Activated T-helper 17 cell treated with anti-CD3 and anti-CD28 coated beads, Interleukin-2, amount 50 U/mL, for 72 hours (primary cell): ENCODE measurements around the gene ZFYVE28. TPM values are rescaled to one million over a fixed set of nuclear protein-coding genes. Genes with fewer than 3 reads are reported as not detected.

Experiments
- ATAC-seq: fragments of 150-1000 bp; cut with Tn5 transposase; replicated peaks from 2 replicates; pipeline ENCODE4 v1.10.0; 2021; ENCODE audit warnings: mild to moderate bottlenecking, moderate library complexity
- H3K27ac Mint-ChIP-seq: one replicate; pipeline ENCODE4 v1.8.0; 2022; ENCODE audit warnings: mixed read lengths
- H3K27me3 Mint-ChIP-seq: one replicate; pipeline ENCODE4 v1.8.0; 2022; ENCODE audit warnings: mixed read lengths
- H3K36me3 Mint-ChIP-seq: one replicate; pipeline ENCODE4 v1.8.0; 2022; ENCODE audit warnings: low read depth, mild to moderate bottlenecking, mixed read lengths
- H3K4me1 Mint-ChIP-seq: one replicate; pipeline ENCODE4 v1.8.0; 2022; ENCODE audit warnings: mixed read lengths
- H3K4me3 Mint-ChIP-seq: one replicate; pipeline ENCODE4 v1.8.0; 2022; ENCODE audit warnings: mild to moderate bottlenecking, mixed read lengths
- H3K9me3 Mint-ChIP-seq: one replicate; pipeline ENCODE4 v1.8.0; 2022; ENCODE audit warnings: mixed read lengths
- total RNA-seq, 2 donors: library from RNA; stranded (reverse); gene quantifications; one replicate each; pipeline ENCODE4 v1.2.3, GENCODE V29; 2022

The ZFYVE28 gene
- total RNA-seq, 2 donors from 2014 or later, result 36.3 to 42.7 TPM

DNA sequence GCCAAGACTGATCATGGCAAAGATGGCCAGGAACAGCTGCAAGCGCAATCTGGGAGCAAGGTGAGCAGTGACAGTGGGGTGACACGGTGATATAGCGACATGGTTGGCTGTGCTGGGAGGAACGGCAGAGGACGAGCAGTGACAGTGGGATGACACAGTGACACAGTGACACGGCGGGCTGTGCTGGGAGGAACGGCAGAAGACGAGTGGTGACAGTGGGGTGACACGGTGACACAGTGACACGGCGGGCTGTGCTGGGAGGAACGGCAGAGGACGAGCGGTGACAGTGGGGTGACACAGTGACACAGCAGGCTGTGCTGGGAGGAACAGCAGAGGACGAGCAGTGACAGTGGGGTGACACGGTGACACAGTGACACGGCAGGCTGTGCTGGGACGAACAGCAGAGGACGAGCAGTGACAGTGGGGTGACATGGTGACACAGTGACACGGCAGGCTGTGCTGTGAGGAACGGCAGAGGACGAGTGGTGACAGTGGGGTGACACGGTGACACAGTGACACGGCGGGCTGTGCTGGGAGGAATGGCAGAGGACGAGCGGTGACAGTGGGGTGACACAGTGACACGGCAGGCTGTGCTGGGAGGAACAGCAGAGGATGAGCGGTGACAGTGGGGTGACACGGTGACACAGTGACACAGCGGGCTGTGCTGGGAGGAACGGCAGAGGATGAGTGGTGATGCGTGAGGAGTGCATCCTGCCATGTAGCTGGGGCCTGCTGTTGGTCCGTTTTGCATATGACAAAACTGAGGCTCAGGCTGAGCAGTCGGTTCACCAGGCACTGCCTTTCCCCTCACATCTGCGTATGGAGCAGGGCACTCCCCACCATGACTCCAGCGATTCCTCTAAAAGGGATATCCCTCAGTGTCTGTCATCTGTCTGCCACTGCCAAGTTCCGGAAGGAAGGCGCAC, 120.6 kb downstream of the ZFYVE28 start:
- H3K36me3 Mint-ChIP-seq, result peaks cover 5% of the 10 kb centered on the region
- H3K27me3 Mint-ChIP-seq, result no peaks in the 10 kb centered on the region
- peaks cover 14% of the 10 kb centered on the region for H3K4me1 Mint-ChIP-seq
- no peaks in the 10 kb centered on the region for H3K9me3 Mint-ChIP-seq
- peak overlapping the region; percentile 59 for H3K27ac Mint-ChIP-seq
- H3K4me3 Mint-ChIP-seq, result no peak overlapping the region
- no peak for ATAC-seq

DNA sequence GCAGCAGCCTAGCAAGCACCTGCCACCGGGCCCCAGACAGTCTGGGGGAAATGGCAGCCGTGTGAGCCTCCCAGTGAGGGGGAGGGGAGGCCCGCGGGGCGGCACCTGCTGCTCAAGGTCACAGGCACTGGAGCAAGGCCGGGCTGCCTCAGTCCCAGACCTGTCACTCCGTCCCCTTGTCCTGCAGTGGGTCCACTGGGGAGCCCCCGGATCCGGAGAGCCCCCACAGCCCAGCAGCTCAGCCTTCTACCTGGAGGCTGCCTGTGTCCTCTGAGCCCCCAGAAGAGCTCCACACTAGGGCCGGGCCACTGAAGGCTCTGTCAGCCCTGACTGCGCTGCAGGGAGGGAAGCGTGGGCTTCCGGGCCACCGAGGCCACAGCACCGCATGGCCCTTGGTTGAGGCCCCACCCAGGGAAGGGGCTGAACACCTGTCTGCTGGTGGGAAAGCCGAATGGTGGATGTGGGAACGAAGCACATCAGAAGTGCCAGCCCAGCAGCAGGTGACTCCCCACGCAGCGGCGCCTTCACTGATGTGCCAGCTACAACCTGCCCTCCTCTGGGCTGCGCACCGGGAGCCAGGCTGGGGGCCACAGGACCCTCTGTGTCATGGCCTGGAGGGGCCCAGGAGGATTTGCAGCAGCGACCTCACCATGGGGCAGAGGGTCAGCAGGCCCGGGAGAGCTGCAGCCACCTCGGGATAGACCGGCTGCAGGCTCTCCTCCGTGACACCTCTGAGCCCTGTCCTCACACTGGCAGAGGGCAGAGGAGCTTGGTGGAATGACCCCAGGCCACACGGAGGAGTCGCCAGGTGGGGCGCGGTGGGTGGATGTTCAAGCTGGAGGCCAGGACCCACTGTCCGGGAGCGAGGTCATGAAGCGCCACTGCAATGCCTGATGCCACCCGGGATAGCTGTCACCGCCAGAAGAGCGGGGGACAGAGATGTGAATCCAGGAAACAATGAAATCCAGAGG, 121.5 kb downstream of the ZFYVE28 start:
- H3K4me1 Mint-ChIP-seq, result peaks cover 14% of the 10 kb centered on the region
- H3K4me3 Mint-ChIP-seq, result no peak overlapping the region
- H3K9me3 Mint-ChIP-seq, result no peaks in the 10 kb centered on the region
- ATAC-seq, result no peak
- peak overlapping the region; percentile 59 for H3K27ac Mint-ChIP-seq
- peaks cover 5% of the 10 kb centered on the region for H3K36me3 Mint-ChIP-seq
- H3K27me3 Mint-ChIP-seq, result no peaks in the 10 kb centered on the region

DNA sequence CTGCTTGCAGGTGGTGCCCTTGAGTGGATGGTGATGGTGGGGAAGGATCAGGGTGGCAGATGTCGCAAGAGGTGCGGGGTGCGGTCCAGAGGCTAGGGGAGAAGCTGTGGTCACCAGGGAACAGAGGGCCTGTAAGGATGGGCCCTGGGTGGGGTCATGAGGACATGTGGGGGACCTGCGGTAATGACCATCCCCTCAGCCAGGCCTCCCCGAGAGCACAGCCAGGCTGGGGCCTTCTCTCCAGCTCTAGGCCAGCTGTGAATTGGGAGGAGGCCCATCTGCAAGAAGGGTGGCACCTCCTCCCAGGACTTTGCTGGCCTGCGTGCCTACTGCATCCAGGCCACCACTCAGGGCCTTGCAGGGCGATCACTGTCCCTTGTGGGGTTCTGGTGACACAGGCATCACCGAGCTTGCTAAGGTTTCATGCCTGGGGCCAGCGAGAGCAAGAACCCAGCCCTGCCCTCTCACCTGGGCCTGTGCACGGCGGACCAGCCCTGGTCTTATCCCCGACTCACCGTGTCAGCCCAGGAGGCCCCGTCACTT, 122.5 kb downstream of the ZFYVE28 start:
- Mint-ChIP-seq H3K36me3 (peaks cover 5% of the 10 kb centered on the region), H3K9me3 (no peaks in the 10 kb centered on the region), H3K4me3 (no peak overlapping the region), H3K27me3 (no peaks in the 10 kb centered on the region), H3K4me1 (peaks cover 16% of the 10 kb centered on the region), H3K27ac (peak overlapping the region; percentile 44)
- no peak for ATAC-seq

DNA sequence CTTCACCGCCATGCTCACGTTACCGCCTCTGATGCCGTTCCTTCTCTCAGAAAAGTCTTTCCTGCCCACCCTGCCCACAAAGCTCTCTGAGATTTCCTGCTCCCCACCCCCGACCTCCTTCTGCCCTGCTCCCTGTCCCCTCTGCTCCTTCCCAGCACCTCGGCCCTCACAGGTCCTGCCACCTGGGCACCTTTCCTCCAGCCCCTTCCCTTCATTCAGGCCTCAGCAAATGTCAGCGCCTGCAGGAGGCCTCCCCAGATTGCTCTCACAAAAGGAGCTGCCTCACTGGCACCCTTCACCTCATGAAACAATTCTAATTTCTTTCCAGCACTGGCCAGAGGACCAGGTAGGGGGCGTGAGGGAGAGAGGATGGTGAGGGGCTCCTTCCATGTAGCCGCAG, 122.9 kb downstream of the ZFYVE28 start:
- ATAC-seq, result no peak
- peaks cover 19% of the 10 kb centered on the region for H3K4me1 Mint-ChIP-seq
- H3K36me3 Mint-ChIP-seq, result peaks cover 5% of the 10 kb centered on the region
- no peaks in the 10 kb centered on the region for H3K9me3 Mint-ChIP-seq
- no peaks in the 10 kb centered on the region for H3K27me3 Mint-ChIP-seq
- H3K4me3 Mint-ChIP-seq, result no peak overlapping the region
- peak overlapping the region; percentile 44 for H3K27ac Mint-ChIP-seq

DNA sequence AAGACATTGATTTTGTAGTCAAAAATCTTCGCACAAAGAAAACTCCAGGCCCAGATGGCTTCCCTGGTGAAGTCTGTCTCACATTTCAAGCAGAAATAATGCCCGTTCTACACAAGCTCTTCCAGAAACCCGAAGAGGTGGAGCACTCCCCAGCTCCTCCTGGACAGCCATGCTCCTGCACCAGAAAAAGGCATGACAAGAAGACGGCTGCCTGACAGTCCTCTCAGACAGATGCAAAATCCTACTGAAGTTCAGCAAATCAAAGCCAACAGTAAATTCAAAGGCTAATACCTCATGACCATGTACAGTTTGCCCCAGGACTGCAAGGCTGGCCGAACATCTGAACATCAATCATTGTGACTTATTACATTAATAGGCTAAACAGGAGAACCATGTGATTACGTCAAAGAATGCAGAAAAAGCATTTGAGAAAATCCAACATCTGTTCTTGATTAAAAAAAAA, 125.8 kb downstream of the ZFYVE28 start:
- H3K9me3 Mint-ChIP-seq, result no peaks in the 10 kb centered on the region
- H3K27me3 Mint-ChIP-seq, result no peaks in the 10 kb centered on the region
- H3K36me3 Mint-ChIP-seq, result no peaks in the 10 kb centered on the region
- no peak overlapping the region for H3K4me3 Mint-ChIP-seq
- H3K27ac Mint-ChIP-seq, result no peak overlapping the region
- peaks cover 14% of the 10 kb centered on the region for H3K4me1 Mint-ChIP-seq
- no peak for ATAC-seq

DNA sequence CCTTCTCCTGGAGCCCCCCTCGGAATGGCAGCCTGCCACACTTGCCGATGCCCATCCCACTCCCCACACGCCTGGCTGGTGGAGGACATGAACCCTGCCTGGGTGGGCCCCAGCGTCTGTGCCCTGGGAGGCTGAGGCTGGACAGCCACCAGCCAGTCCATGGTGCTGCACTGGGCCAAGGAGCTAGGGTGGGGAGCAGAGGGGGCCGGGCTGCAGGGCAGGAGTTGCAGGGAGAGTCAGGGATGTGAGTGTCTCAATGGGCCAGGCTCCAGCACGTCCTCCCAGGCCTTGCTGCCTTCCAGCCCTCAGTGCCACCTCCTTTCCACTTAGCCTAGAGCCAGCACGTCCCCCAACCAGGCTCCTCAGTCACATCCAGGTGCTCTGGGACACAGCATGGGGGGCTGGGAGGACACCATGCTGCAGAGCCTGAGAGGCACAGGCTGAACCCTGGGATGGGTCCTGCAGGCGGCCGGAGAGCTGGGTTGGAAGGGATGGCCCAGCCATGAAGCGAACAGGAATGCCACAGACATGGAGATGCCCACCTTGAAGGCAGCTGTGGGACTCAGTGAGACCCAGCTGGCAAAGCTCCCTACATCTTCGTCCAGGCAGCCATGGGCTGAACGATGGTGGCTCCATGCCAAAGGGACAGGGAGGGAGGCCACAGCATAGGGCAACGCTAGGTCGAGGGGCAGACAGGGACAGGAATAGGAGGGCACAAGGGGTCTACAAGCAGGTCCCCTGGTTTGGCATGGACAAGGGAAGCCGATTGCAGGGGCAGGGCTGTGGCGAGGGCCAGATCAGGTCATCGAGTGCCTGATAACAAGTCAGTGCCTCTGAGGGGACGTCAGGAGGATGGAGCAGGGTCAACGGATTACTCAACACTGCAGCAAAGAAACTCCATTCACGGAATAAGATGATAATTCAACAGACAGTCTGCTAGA, 126.5 kb downstream of the ZFYVE28 start:
- no peak for ATAC-seq
- Mint-ChIP-seq H3K9me3 (no peaks in the 10 kb centered on the region), H3K27ac (peak overlapping the region; percentile 84)

DNA sequence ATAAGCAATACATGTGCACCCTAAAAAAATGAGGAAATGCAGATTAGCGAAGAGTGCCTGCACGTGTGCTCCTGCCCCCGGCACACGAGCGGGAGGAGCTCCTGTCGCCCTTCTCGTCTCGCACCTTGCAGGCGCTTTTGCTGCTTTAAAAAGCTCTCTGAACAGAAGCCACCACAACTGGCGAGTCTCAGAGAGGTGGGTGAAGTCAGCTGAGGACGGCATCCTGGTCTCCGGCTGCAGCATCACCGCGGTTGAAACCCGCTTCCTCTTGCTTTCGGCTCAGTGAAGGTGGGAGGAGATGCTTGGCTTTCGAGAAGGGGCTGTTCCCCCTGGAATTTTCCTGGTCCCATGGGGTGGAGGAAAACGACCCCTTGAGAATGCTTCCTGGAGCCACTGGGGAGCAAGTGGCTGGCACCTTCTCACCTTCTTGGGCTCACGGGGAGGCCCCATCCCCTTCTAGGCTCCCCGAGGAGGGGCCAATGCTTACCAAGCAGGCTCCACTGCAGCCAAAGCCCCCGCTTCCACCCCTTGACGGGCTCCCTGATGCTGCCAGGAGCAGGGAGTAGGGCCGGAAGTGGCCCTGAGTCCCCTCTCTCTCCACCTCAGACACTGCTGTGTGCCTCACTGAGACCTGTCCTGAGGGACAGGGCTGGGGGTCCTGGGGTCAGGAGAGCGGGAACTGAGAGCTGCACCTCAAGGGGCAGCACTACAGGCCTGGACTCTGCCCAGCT, 127.3 kb downstream of the ZFYVE28 start:
- Mint-ChIP-seq H3K9me3 (no peaks in the 10 kb centered on the region), H3K27me3 (no peaks in the 10 kb centered on the region), H3K27ac (peak overlapping the region; percentile 84), H3K36me3 (no peaks in the 10 kb centered on the region), H3K4me3 (peak overlapping the region; percentile 70), H3K4me1 (peaks cover 10% of the 10 kb centered on the region)
- peak; percentile 91 for ATAC-seq

More for the DNA sequence above, 126.5 kb downstream of the ZFYVE28 start:
- Mint-ChIP-seq H3K36me3 (no peaks in the 10 kb centered on the region), H3K4me3 (peak overlapping the region; percentile 70), H3K4me1 (peaks cover 10% of the 10 kb centered on the region), H3K27me3 (no peaks in the 10 kb centered on the region)

DNA sequence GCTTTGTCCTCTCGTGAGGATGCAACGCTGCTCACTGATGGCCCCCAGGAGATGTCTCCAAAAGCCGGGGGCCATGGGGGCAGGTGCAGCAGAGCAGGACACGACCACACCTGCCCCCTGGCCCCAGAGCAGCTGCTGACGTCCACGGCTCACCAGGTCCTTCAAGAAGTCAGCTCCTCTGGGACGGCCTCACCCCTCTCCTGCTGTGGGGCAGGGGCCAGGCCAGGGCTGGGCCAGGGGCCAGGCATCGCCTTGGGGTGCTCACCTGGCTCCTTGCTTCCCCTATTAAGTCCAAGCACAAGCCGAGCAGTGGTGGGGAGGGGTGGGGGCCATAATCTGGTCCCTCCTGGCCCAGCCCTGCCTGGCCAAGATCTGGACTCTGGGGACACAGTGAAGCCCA, 128.0 kb downstream of the ZFYVE28 start:
- Mint-ChIP-seq H3K9me3 (no peaks in the 10 kb centered on the region), H3K36me3 (no peaks in the 10 kb centered on the region), H3K27ac (peak overlapping the region; percentile 84), H3K27me3 (no peaks in the 10 kb centered on the region), H3K4me1 (peaks cover 7% of the 10 kb centered on the region), H3K4me3 (peak overlapping the region; percentile 70)
- no peak for ATAC-seq

DNA sequence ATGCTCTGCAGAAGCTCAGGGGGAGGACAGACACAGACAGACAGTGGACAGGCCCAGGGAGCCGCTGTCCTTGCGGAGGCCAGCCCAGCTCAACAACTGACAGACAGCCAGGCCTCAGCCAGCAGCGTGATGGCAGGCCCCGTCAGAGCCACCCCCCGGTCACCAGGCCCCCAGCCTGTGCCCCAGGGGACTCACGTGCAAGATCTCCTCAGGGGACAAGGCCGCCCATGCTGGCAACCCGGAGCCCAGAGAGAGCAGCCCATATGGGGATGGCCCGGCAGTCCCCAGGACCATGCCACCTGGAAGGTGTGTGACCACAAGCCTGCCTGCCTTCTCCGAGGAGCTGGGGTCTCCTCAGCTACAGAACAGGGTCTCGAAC, 128.5 kb downstream of the ZFYVE28 start:
- peaks cover 5% of the 10 kb centered on the region for H3K4me1 Mint-ChIP-seq
- H3K4me3 Mint-ChIP-seq, result peak overlapping the region; percentile 27
- no peaks in the 10 kb centered on the region for H3K9me3 Mint-ChIP-seq
- no peaks in the 10 kb centered on the region for H3K36me3 Mint-ChIP-seq
- ATAC-seq, result no peak
- no peak overlapping the region for H3K27ac Mint-ChIP-seq
- H3K27me3 Mint-ChIP-seq, result no peaks in the 10 kb centered on the region

DNA sequence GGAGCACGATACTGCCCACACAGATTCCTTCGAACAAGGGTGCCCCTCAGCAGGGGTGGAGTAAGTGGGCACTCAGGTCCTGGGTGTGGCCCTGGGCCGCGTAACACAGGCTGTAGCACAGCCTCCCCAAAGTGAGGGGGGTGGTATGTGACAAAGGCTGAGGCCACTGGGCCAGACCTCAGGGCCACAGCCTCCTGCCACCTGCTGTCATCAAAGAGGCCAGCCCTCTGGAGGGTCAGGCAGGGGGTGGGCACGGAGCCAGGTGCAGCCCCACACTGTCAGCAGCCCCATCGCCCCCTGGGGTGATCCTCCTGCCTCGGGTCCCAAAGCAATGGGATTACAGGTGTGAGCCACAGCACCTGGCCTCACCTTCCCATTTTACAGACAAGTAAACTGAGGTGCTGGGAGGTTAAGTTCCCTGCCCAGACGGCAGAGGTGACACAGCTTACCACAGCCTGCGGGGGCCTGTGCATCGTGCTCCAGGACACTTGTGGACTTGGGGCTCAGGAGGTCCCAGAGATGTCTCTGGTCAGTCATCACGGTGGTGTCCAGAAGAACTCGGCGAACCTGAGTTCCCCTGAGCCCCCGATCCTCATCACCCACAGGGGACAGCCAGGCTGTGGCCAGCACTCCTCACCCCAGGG, 129.0 kb downstream of the ZFYVE28 start:
- Mint-ChIP-seq H3K27ac (no peak overlapping the region), H3K4me1 (peaks cover 5% of the 10 kb centered on the region), H3K9me3 (no peaks in the 10 kb centered on the region), H3K27me3 (no peaks in the 10 kb centered on the region), H3K36me3 (no peaks in the 10 kb centered on the region), H3K4me3 (peak overlapping the region; percentile 27)
- ATAC-seq, result no peak

DNA sequence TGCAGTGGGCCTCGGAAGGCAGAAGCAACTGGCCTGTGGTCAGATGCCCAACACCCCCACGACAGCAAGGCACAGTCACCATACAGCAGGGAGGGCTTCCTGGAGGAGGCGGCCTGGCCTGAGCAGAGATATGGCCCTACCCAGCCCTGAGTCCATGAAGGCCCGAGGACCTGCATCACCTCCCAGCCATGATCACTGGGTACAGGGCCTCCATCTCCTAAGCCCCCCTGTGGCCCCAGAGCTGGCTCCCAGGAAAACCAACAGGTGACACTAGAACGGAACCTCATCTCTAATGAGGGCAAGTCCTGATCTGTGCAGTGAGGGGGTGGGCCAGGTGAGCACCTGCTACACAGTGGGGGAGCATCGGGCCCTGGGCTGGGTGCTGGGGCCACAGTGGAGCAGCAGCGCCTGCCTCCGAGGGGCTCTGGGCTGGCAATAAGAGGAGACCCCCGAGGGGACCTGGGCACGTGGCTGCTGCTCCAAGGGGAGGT, 130.3 kb downstream of the ZFYVE28 start:
- ATAC-seq, result no peak
- H3K27me3 Mint-ChIP-seq, result no peaks in the 10 kb centered on the region
- no peak overlapping the region for H3K27ac Mint-ChIP-seq
- H3K4me1 Mint-ChIP-seq, result peaks cover 11% of the 10 kb centered on the region
- H3K4me3 Mint-ChIP-seq, result no peak overlapping the region
- H3K36me3 Mint-ChIP-seq, result no peaks in the 10 kb centered on the region
- H3K9me3 Mint-ChIP-seq, result no peaks in the 10 kb centered on the region

DNA sequence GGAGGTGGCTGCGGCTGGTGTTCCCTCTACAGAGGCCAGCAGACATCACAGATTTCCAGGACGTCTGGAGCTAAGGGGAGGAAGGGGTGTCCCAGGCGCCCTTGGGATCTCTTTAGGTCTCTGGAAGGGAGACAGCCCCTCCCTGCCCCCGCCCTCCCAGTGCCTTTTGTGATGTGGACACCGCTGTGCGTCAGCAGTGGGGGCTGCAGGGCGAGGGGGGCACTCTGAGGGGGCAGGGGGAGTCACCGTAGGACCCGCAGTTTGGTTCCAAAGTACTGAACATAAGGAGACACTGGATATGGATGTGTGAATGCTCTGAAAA, 130.9 kb downstream of the ZFYVE28 start:
- H3K27ac Mint-ChIP-seq, result no peak overlapping the region

More for the DNA sequence above, 130.9 kb downstream of the ZFYVE28 start:
- Mint-ChIP-seq H3K27me3 (no peaks in the 10 kb centered on the region), H3K4me3 (no peak overlapping the region), H3K9me3 (no peaks in the 10 kb centered on the region), H3K36me3 (no peaks in the 10 kb centered on the region), H3K4me1 (peaks cover 17% of the 10 kb centered on the region)
- ATAC-seq, result no peak
